ENCODE results near the gene HELLS. TPM values are rescaled to one million over a fixed set of nuclear protein-coding genes. Genes with fewer than 3 reads are reported as not detected.
"Not testable (repeated sequence)": the region's sequence is repeated elsewhere in the genome, so short reads cannot be mapped to it uniquely, and the experiment has no call there.

HELLS gene
- total and polyA plus RNA-seq, 2 of the 4 experiments (the other 2 are of a cell fraction), result 15.9 to 29.8 TPM

- WGBS, 2 experiments (ENCODE audit: extremely low coverage in 2 of 2, insufficient read length in 1 of 2), result no CpG with 5 or more reads among the region's 5 CpGs
- H3K36me3 ChIP-seq (ENCODE audit: control insufficient read depth, insufficient read depth, low read length), result peaks cover 4% of the 10 kb centered on the region
Observed at GRCh38 chr10:94524711-94525110, 20.9 kb upstream of the HELLS start.

GRCh38 chr10:94531550-94531949, 14.0 kb upstream of the HELLS start:
- H3K4ac ChIP-seq (ENCODE audit: low read depth, low read length); H3K9me3 ChIP-seq (ENCODE audit: control insufficient read depth, insufficient read depth, low read length); H2BK5ac ChIP-seq (ENCODE audit: low read depth, low read length, poor library complexity, severe bottlenecking); H4K20me1 ChIP-seq (ENCODE audit: insufficient read depth, low read length); H3K36me3 ChIP-seq (ENCODE audit: control insufficient read depth, insufficient read depth, low read length); DNase-seq; H2AFZ ChIP-seq (replicated peaks; ENCODE audit: low read length, poor library complexity); dilution Hi-C loops (cut with HindIII; ENCODE audit: low sequenced_read_pairs, unreplicated experiment); H3K9ac ChIP-seq (ENCODE audit: low read depth, low read length); H3K4me3 ChIP-seq (ENCODE audit: insufficient read depth, low read depth, low read length); H2AK5ac ChIP-seq (ENCODE audit: low read depth, low read length); H3K4me2 ChIP-seq (ENCODE audit: low read depth, low read length); H3K14ac ChIP-seq (replicated peaks; ENCODE audit: low read depth, low read length); CTCF ChIA-PET; intact Hi-C loops (cut with micrococcal nuclease); H3K79me1 ChIP-seq (ENCODE audit: low read depth in 1 of 2, low read length in 2 of 2); H3K23ac ChIP-seq (ENCODE audit: low read depth, low read length); ATAC-seq (ENCODE audit: low read depth); H4K5ac ChIP-seq (ENCODE audit: low read depth, low read length); H4K8ac ChIP-seq (ENCODE audit: low read depth in 2 of 2, low read length in 2 of 2); H2BK120ac ChIP-seq (ENCODE audit: low read depth, low read length); H4K91ac ChIP-seq (ENCODE audit: insufficient read depth, low read depth, low read length); H3K27ac ChIP-seq (ENCODE audit: insufficient read depth, low read length); H2BK20ac ChIP-seq (ENCODE audit: low read depth, low read length); H2BK15ac ChIP-seq (ENCODE audit: low read depth, low read length); H3K56ac ChIP-seq (ENCODE audit: extremely low read depth, insufficient read depth, low read length); H3K27me3 ChIP-seq (ENCODE audit: control insufficient read depth, insufficient read depth, low read length); POLR2A ChIA-PET (ENCODE audit: unreplicated experiment); BruUV-seq (replicated peaks); H2AK9ac ChIP-seq (replicated peaks; ENCODE audit: low read depth, low read length, poor library complexity); in situ Hi-C loops (cut with MboI; ENCODE audit: low sequenced_read_pairs); H3K9me1 ChIP-seq (ENCODE audit: insufficient read depth, low read length); H3K4me1 ChIP-seq (ENCODE audit: control insufficient read depth, insufficient read depth, low read length); H3K18ac ChIP-seq (ENCODE audit: low read depth, low read length): not testable (repeated sequence)

More at GRCh38 chr10:94524711-94525110, 20.9 kb upstream of the HELLS start:
- TF ChIP-seq RAD21 (IDR thresholded peaks at IDR 0.05; ENCODE audit: low read length) (no peak), SMC3 (IDR thresholded peaks at IDR 0.05; ENCODE audit: low read depth, low read length) (no peak), NFE2L2 (IDR thresholded peaks at IDR 0.05; ENCODE audit: low read depth, low read length) (no peak)
- Histone ChIP-seq H2AK5ac (ENCODE audit: low read depth, low read length) (no peak overlapping the region), H3K4me2 (ENCODE audit: low read depth, low read length) (no peak overlapping the region), H3K9me1 (ENCODE audit: insufficient read depth, low read length) (no peaks in the 10 kb centered on the region), H4K8ac (ENCODE audit: low read depth in 2 of 2, low read length in 2 of 2) (no peak overlapping the region), H2BK5ac (ENCODE audit: low read depth, low read length, poor library complexity, severe bottlenecking) (no peak overlapping the region), H4K20me1 (ENCODE audit: insufficient read depth, low read length) (no peaks in the 10 kb centered on the region), H3K23ac (ENCODE audit: low read depth, low read length) (no peak overlapping the region), H3K4me1 (ENCODE audit: control insufficient read depth, insufficient read depth, low read length) (no peaks in the 10 kb centered on the region), H3K27ac (ENCODE audit: insufficient read depth, low read length) (no peak overlapping the region), H2BK120ac (ENCODE audit: low read depth, low read length) (no peak overlapping the region), H3K79me1 (ENCODE audit: low read depth in 1 of 2, low read length in 2 of 2) (no peaks in the 10 kb centered on the region), H3K4me3 (ENCODE audit: insufficient read depth, low read depth, low read length) (no peak overlapping the region), H3K4ac (ENCODE audit: low read depth, low read length) (no peak overlapping the region), H3K56ac (ENCODE audit: extremely low read depth, insufficient read depth, low read length) (no peak overlapping the region), H3K27me3 (ENCODE audit: control insufficient read depth, insufficient read depth, low read length) (no peaks in the 10 kb centered on the region), H2BK15ac (ENCODE audit: low read depth, low read length) (no peak overlapping the region), H4K5ac (ENCODE audit: low read depth, low read length) (no peak overlapping the region), H3K14ac (replicated peaks; ENCODE audit: low read depth, low read length) (no peak overlapping the region), H3K9ac (ENCODE audit: low read depth, low read length) (no peak overlapping the region), H2BK20ac (ENCODE audit: low read depth, low read length) (no peak overlapping the region), H3K18ac (ENCODE audit: low read depth, low read length) (no peak overlapping the region), H4K91ac (ENCODE audit: insufficient read depth, low read depth, low read length) (no peak overlapping the region), H2AK9ac (replicated peaks; ENCODE audit: low read depth, low read length, poor library complexity) (no peak overlapping the region), H3K9me3 (ENCODE audit: control insufficient read depth, insufficient read depth, low read length) (no peaks in the 10 kb centered on the region), H2AFZ (replicated peaks; ENCODE audit: low read length, poor library complexity) (no peak overlapping the region)
- no TSS peak for BruUV-seq (replicated peaks)
- ATAC-seq (ENCODE audit: low read depth), result no peak
- DNase-seq, result no peak
- in situ Hi-C loops (cut with MboI; ENCODE audit: low sequenced_read_pairs) (no loop called here), dilution Hi-C loops (cut with HindIII; ENCODE audit: low sequenced_read_pairs, unreplicated experiment) (no loop called here), intact Hi-C loops (cut with micrococcal nuclease) (no loop called here)
- CTCF ChIA-PET, result no interaction called here
- POLR2A ChIA-PET (ENCODE audit: unreplicated experiment), result no interaction called here

All from IMR-90 (cell line).